Measurements from ENCODE around the gene ZSCAN5B. TPM values are rescaled to one million over a fixed set of nuclear protein-coding genes. Genes with fewer than 3 reads are reported as not detected.
A peak's percentile ranks its signal among the peaks of the same experiment; 100 is the strongest.

ZSCAN5B gene
- total RNA-seq, 1 donor from 2014 or later = not detected

DNA sequence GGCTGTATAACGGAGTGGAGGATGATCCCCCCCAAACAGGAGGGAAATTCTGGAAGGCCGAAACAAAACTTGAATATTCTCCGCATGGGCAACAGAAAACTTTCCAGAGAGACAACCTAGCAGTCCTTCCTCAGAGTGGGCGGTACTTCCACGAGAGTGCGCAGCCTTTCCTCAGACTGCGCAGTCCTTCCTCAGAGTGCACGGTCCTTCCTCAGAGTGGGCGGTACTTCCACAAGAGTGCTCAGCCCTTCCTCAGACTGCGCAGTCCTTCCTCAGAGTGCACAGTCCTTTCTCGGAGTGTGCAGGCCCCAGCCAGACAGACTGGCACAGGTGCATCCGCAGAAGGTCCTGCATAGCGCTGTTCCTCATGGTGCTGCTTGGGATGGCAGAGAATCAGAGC, 34.5 kb downstream of the ZSCAN5B start:
- H3K4me1 Mint-ChIP-seq (ENCODE audit: unreplicated experiment) = no peaks in the 10 kb centered on the region
- DNase-seq (ENCODE audit: low spot score) = no peak
- peaks cover 8% of the 10 kb centered on the region for H3K36me3 Mint-ChIP-seq (ENCODE audit: low read depth, unreplicated experiment)
- TF ChIP-seq, protein P1, sequence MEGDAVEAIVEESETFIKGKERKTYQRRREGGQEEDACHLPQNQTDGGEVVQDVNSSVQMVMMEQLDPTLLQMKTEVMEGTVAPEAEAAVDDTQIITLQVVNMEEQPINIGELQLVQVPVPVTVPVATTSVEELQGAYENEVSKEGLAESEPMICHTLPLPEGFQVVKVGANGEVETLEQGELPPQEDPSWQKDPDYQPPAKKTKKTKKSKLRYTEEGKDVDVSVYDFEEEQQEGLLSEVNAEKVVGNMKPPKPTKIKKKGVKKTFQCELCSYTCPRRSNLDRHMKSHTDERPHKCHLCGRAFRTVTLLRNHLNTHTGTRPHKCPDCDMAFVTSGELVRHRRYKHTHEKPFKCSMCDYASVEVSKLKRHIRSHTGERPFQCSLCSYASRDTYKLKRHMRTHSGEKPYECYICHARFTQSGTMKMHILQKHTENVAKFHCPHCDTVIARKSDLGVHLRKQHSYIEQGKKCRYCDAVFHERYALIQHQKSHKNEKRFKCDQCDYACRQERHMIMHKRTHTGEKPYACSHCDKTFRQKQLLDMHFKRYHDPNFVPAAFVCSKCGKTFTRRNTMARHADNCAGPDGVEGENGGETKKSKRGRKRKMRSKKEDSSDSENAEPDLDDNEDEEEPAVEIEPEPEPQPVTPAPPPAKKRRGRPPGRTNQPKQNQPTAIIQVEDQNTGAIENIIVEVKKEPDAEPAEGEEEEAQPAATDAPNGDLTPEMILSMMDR (IDR thresholded peaks at IDR 0.05; ENCODE audit: unreplicated experiment) = no peak
- no peaks in the 10 kb centered on the region for H3K9me3 Mint-ChIP-seq (ENCODE audit: unreplicated experiment)
- H3K4me3 Mint-ChIP-seq (ENCODE audit: unreplicated experiment) = no peak overlapping the region
- no peak overlapping the region for H3K27ac Mint-ChIP-seq (ENCODE audit: unreplicated experiment)
- peaks cover 8% of the 10 kb centered on the region for H3K27me3 Mint-ChIP-seq (ENCODE audit: unreplicated experiment)

DNA sequence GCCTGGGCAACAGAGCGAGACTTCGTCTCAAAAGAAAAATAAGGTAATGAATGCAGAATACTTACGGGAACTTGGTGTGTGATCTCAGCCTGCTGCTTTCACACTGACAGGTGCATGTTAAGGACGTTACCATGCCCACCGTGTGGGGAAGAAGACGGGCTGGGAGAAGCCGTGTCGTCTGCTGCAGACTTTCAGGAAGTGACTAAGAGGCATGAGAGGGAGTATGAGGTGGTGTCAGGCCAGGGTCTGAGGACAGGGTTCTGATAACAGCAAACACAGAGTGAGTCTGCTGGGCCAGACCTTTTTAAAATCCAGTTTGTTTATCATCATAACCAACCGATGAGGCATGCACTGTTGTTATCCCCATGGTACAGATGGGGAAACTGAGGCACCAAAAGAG, 35.3 kb downstream of the ZSCAN5B start:
- no peaks in the 10 kb centered on the region for H3K9me3 Mint-ChIP-seq (ENCODE audit: unreplicated experiment)
- peak overlapping the region; percentile 31 for H3K4me3 Mint-ChIP-seq (ENCODE audit: unreplicated experiment)
- H3K27ac Mint-ChIP-seq (ENCODE audit: unreplicated experiment) = no peak overlapping the region
- peaks cover 8% of the 10 kb centered on the region for H3K36me3 Mint-ChIP-seq (ENCODE audit: low read depth, unreplicated experiment)
- H3K4me1 Mint-ChIP-seq (ENCODE audit: unreplicated experiment) = no peaks in the 10 kb centered on the region
- H3K27me3 Mint-ChIP-seq (ENCODE audit: unreplicated experiment) = peaks cover 8% of the 10 kb centered on the region
- no peak for DNase-seq (ENCODE audit: low spot score)
- TF ChIP-seq, protein P1 (IDR thresholded peaks at IDR 0.05; ENCODE audit: unreplicated experiment) = no peak

DNA sequence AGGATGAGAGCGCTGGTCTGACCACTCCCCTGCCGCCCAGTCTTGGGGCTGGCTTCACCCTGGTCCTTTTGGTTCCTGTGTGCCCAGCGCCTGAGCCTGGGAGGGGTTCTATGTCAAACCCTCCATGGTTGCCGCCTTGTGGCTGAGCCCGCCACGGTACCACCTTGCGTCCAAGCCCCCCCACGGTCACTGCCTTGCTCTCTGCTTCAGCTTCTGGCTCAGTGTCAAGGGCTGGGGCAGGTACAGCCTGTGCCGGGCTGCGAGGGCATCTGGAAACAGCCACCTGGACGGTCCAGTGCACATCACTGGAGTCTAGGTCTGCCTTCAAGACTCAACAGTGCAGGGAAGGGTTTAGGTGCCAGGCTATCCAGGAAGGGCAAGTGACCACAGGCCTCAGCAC, 36.0 kb downstream of the ZSCAN5B start:
- Mint-ChIP-seq H3K4me3 (ENCODE audit: unreplicated experiment) (no peak overlapping the region), H3K9me3 (ENCODE audit: unreplicated experiment) (no peaks in the 10 kb centered on the region), H3K4me1 (ENCODE audit: unreplicated experiment) (no peaks in the 10 kb centered on the region), H3K27ac (ENCODE audit: unreplicated experiment) (no peak overlapping the region), H3K27me3 (ENCODE audit: unreplicated experiment) (peaks cover 8% of the 10 kb centered on the region), H3K36me3 (ENCODE audit: low read depth, unreplicated experiment) (peaks cover 8% of the 10 kb centered on the region)
- TF ChIP-seq, protein P1 (IDR thresholded peaks at IDR 0.05; ENCODE audit: unreplicated experiment) = no peak
- DNase-seq (ENCODE audit: low spot score) = no peak

DNA sequence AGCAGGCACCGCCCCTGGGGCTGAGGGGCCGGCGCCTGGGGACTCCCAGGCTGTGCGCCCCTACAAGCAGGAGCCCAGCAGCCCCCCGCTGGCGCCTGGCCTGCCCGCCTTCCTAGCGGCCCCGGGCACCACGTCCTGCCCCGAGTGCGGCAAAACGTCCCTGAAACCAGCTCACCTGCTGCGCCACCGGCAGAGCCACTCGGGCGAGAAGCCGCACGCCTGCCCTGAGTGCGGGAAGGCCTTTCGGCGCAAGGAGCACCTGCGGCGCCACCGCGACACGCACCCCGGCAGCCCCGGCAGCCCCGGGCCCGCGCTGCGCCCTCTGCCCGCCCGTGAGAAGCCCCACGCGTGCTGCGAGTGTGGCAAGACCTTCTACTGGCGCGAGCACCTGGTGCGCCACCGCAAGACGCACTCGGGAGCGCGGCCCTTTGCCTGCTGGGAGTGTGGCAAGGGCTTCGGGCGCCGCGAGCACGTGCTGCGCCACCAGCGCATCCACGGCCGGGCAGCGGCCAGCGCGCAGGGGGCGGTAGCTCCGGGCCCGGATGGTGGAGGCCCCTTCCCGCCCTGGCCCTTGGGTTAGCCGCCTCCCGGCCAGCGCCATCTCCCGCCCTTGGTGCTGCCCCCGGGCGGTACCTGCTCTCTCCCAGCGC, 37.8 kb downstream of the ZSCAN5B start:
- DNase-seq (ENCODE audit: low spot score) = no peak
- Mint-ChIP-seq H3K36me3 (ENCODE audit: low read depth, unreplicated experiment) (peaks cover 13% of the 10 kb centered on the region), H3K9me3 (ENCODE audit: unreplicated experiment) (no peaks in the 10 kb centered on the region), H3K27ac (ENCODE audit: unreplicated experiment) (no peak overlapping the region), H3K27me3 (ENCODE audit: unreplicated experiment) (peaks cover 8% of the 10 kb centered on the region), H3K4me3 (ENCODE audit: unreplicated experiment) (no peak overlapping the region), H3K4me1 (ENCODE audit: unreplicated experiment) (peaks cover 5% of the 10 kb centered on the region)
- TF ChIP-seq, protein P1 (IDR thresholded peaks at IDR 0.05; ENCODE audit: unreplicated experiment) = no peak

DNA sequence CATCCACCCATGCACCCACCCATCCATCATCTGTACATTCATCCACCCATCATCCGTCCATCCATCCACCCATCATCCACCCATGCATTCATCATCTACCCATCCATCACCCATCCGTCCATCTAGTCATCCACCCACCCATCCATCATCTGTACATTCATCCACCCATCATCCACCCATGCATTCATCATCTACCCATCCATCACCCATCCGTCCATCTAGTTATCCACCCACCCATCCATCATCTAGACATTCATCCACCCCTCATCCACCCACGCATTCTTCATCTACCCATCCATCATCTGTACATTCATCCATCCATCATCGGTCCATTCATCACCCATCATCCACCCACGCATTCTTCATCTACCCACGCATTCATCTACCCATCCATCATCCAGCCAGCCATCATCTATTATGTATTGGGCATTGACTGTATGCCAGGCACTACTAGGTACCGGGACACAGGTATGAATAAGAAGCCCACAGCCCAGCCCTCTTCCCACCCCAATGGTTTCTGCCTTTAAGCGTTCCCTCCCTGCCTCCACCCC, 38.5 kb downstream of the ZSCAN5B start:
- Mint-ChIP-seq H3K4me3 (ENCODE audit: unreplicated experiment) (peak overlapping the region; percentile 75), H3K36me3 (ENCODE audit: low read depth, unreplicated experiment) (peaks cover 13% of the 10 kb centered on the region), H3K27ac (ENCODE audit: unreplicated experiment) (peak overlapping the region; percentile 67), H3K4me1 (ENCODE audit: unreplicated experiment) (peaks cover 6% of the 10 kb centered on the region), H3K27me3 (ENCODE audit: unreplicated experiment) (peaks cover 8% of the 10 kb centered on the region), H3K9me3 (ENCODE audit: unreplicated experiment) (no peaks in the 10 kb centered on the region)
- TF ChIP-seq, protein P1 (IDR thresholded peaks at IDR 0.05; ENCODE audit: unreplicated experiment) = no peak
- no peak for DNase-seq (ENCODE audit: low spot score)
